Hepatocyte (in vitro differentiated cells): ENCODE data around the gene AZU1.

ENCODE experiments used
- EZH2phosphoT487 ChIP-seq: fragments of 200-600 bp; sonication (generic); IDR thresholded peaks from one replicate; pipeline ENCODE4 v1.6.1; 2018; ENCODE audit warnings: antibody characterized with exemption, mild to moderate bottlenecking, low read depth, moderate library complexity; ENCODE audit not compliant: unreplicated experiment, severe bottlenecking
- TF ChIP-seq, protein P1 (sequence below): fragments of 200-600 bp; sonication (generic); IDR thresholded peaks from 2 replicates; pipeline ENCODE4 v1.5.1; 2016; ENCODE audit warnings: antibody characterized with exemption, mild to moderate bottlenecking; ENCODE audit not compliant: poor library complexity

DNA sequence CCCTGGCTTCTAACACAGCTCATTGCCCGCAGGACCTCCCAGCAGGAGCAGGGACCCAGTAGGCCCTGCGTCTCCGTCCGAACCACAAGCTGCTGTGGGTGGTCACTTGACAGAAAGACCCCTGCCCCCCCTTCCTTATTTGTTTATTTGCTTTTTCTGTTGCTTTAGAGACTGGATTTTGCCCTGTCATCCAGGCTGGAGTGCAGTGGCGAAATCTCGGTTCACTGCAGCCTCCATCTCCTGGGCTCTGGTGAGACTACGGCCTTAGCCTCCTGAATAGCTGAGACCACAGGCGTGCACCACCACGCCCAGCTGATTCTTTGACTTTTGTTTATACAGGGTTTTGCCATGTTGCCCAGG lies 38.0 kb upstream of the AZU1 start:
- TF ChIP-seq, protein P1, sequence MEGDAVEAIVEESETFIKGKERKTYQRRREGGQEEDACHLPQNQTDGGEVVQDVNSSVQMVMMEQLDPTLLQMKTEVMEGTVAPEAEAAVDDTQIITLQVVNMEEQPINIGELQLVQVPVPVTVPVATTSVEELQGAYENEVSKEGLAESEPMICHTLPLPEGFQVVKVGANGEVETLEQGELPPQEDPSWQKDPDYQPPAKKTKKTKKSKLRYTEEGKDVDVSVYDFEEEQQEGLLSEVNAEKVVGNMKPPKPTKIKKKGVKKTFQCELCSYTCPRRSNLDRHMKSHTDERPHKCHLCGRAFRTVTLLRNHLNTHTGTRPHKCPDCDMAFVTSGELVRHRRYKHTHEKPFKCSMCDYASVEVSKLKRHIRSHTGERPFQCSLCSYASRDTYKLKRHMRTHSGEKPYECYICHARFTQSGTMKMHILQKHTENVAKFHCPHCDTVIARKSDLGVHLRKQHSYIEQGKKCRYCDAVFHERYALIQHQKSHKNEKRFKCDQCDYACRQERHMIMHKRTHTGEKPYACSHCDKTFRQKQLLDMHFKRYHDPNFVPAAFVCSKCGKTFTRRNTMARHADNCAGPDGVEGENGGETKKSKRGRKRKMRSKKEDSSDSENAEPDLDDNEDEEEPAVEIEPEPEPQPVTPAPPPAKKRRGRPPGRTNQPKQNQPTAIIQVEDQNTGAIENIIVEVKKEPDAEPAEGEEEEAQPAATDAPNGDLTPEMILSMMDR = no peak
- TF ChIP-seq EZH2phosphoT487 = no peak
